ENCODE data around the gene TOX3.

Gene TOX3

GRCh38 chr16:52548261-52549010 is 1.5 kb upstream of the TOX3 start:
- TF ChIP-seq ZFP30 (CRISPR knock-in tag; IDR thresholded peaks at IDR 0.05) (no peak), POU6F1 (CRISPR knock-in tag; IDR thresholded peaks at IDR 0.05; ENCODE audit: borderline replicate concordance, low read depth) (no peak)
- no peak for ATAC-seq

GRCh38 chr16:52547834-52548215 is 882 bp upstream of the TOX3 start:
- no peak for ATAC-seq
- TF ChIP-seq PATZ1 (CRISPR knock-in tag; IDR thresholded peaks at IDR 0.05; ENCODE audit: borderline replicate concordance): no peak
- TF ChIP-seq RARB (CRISPR knock-in tag; IDR thresholded peaks at IDR 0.05): no peak
- no peak for TF ChIP-seq ZNF70 (CRISPR knock-in tag; IDR thresholded peaks at IDR 0.05)
- TF ChIP-seq OSR1 (CRISPR knock-in tag; IDR thresholded peaks at IDR 0.05): no peak
- no peak for TF ChIP-seq ZNF8 (CRISPR knock-in tag; IDR thresholded peaks at IDR 0.05)
- no peak for TF ChIP-seq CSDC2 (CRISPR knock-in tag; IDR thresholded peaks at IDR 0.05)
- no peak for TF ChIP-seq CSRNP3 (CRISPR knock-in tag; IDR thresholded peaks at IDR 0.05)
- no peak for TF ChIP-seq ZFP3 (CRISPR knock-in tag; IDR thresholded peaks at IDR 0.05)
- TF ChIP-seq ZNF565 (CRISPR knock-in tag; conservative IDR thresholded peaks at IDR 0.05; ENCODE audit: low read depth): no peak
- no peak for TF ChIP-seq ISL1 (CRISPR knock-in tag; IDR thresholded peaks at IDR 0.05)
- no peak for TF ChIP-seq TOX (CRISPR knock-in tag; IDR thresholded peaks at IDR 0.05; ENCODE audit: borderline replicate concordance)
- TF ChIP-seq POU6F1 (CRISPR knock-in tag; IDR thresholded peaks at IDR 0.05; ENCODE audit: borderline replicate concordance, low read depth): no peak
- TF ChIP-seq GLIS3 (CRISPR knock-in tag; IDR thresholded peaks at IDR 0.05): no peak
- no peak for TF ChIP-seq CREB5 (CRISPR knock-in tag; IDR thresholded peaks at IDR 0.05; ENCODE audit: low read depth)
- no peak for TF ChIP-seq ZFP30 (CRISPR knock-in tag; IDR thresholded peaks at IDR 0.05)
- no peak for TF ChIP-seq ARNTL (CRISPR knock-in tag; IDR thresholded peaks at IDR 0.05; ENCODE audit: borderline replicate concordance, low read depth)
- no peak for TF ChIP-seq ZC3H10 (CRISPR knock-in tag; IDR thresholded peaks at IDR 0.05)
- TF ChIP-seq BACH2 (CRISPR knock-in tag; IDR thresholded peaks at IDR 0.05; ENCODE audit: borderline replicate concordance): no peak
- TF ChIP-seq SNAI2 (CRISPR knock-in tag; IDR thresholded peaks at IDR 0.05): no peak

- no peak for ATAC-seq
- TF ChIP-seq CREB5 (CRISPR knock-in tag; IDR thresholded peaks at IDR 0.05; ENCODE audit: low read depth) (no peak), RARB (CRISPR knock-in tag; IDR thresholded peaks at IDR 0.05) (no peak), ZNF565 (CRISPR knock-in tag; conservative IDR thresholded peaks at IDR 0.05; ENCODE audit: low read depth) (no peak), OSR1 (CRISPR knock-in tag; IDR thresholded peaks at IDR 0.05) (no peak), BACH2 (CRISPR knock-in tag; IDR thresholded peaks at IDR 0.05; ENCODE audit: borderline replicate concordance) (no peak), SNAI2 (CRISPR knock-in tag; IDR thresholded peaks at IDR 0.05) (no peak), ZFP3 (CRISPR knock-in tag; IDR thresholded peaks at IDR 0.05) (no peak), ZNF8 (CRISPR knock-in tag; IDR thresholded peaks at IDR 0.05) (no peak), ARNTL (CRISPR knock-in tag; IDR thresholded peaks at IDR 0.05; ENCODE audit: borderline replicate concordance, low read depth) (no peak), CSDC2 (CRISPR knock-in tag; IDR thresholded peaks at IDR 0.05) (no peak), TCF4 (CRISPR knock-in tag; IDR thresholded peaks at IDR 0.05; ENCODE audit: borderline replicate concordance) (no peak), PATZ1 (CRISPR knock-in tag; IDR thresholded peaks at IDR 0.05; ENCODE audit: borderline replicate concordance) (no peak), TSHZ2 (CRISPR knock-in tag; IDR thresholded peaks at IDR 0.05) (no peak)
These were observed 496 bp downstream of the TOX3 start for GRCh38 chr16:52546291-52547003.
